RWPE2 (cell line): Measurements from ENCODE around the gene DSTN.

ENCODE experiments used
- ATAC-seq: fragments of 200-7000 bp; cut with Tn5 transposase; 3 replicates; pipeline ENCODE4 v1.9.1; 2021; ENCODE audit warnings: low read depth
- DNase-seq: peaks from one replicate; pipeline ENCODE4 v3.0.0-alpha.2; 2020; ENCODE audit warnings: low spot score
- H3K27ac ChIP-seq: fragments of 450-650 bp; 2 replicates; pipeline ENCODE4 v1.5.1; 2017; ENCODE audit warnings: mild to moderate bottlenecking; ENCODE audit not compliant: poor library complexity, severe bottlenecking
- H3K27me3 ChIP-seq: fragments of 250-450 bp; sonication (Bioruptor Pico); 2 replicates; pipeline ENCODE4 v1.5.1; 2021; ENCODE audit warnings: mild to moderate bottlenecking, moderate library complexity; ENCODE audit not compliant: insufficient read depth, poor library complexity, severe bottlenecking
- H3K36me3 ChIP-seq: fragments of 250-450 bp; sonication (Bioruptor Pico); 2 replicates; pipeline ENCODE4 v1.5.1; 2020; ENCODE audit warnings: low read depth, mild to moderate bottlenecking, moderate library complexity
- H3K4me1 ChIP-seq: fragments of 250-450 bp; sonication (Bioruptor Pico); 2 replicates; pipeline ENCODE4 v1.5.1; 2021; ENCODE audit warnings: mild to moderate bottlenecking, moderate library complexity; ENCODE audit not compliant: insufficient read depth, poor library complexity, severe bottlenecking
- H3K4me3 ChIP-seq: fragments of 250-450 bp; sonication (Bioruptor Pico); 2 replicates; pipeline ENCODE4 v1.5.1; 2021; ENCODE audit warnings: mild to moderate bottlenecking, moderate library complexity; ENCODE audit not compliant: severe bottlenecking
- H3K9me3 ChIP-seq: fragments of 250-450 bp; sonication (Bioruptor Pico); 2 replicates; pipeline ENCODE4 v1.5.1; 2021; ENCODE audit warnings: mild to moderate bottlenecking, moderate library complexity; ENCODE audit not compliant: severe bottlenecking
- CTCF ChIP-seq: fragments of 450-650 bp; IDR thresholded peaks from one replicate; pipeline ENCODE4 v1.5.1; 2017; ENCODE audit warnings: mild to moderate bottlenecking, moderate library complexity; ENCODE audit not compliant: poor library complexity, severe bottlenecking

DSTN gene

GRCh38 chr20:17587824-17588223 lies 17.9 kb downstream of the DSTN start:
- ATAC-seq (no peak), DNase-seq (no peak)
- no peaks in the 10 kb centered on the region for H3K27me3 ChIP-seq

GRCh38 chr20:17589161-17589834 lies 19.4 kb downstream of the DSTN start:
- peaks cover 19% of the 10 kb centered on the region for H3K4me1 ChIP-seq
- H3K4me3 ChIP-seq, result no peak overlapping the region
- TF ChIP-seq CTCF, result no peak
- H3K27me3 ChIP-seq, result no peaks in the 10 kb centered on the region
- ATAC-seq (no peak), DNase-seq (no peak)
- peaks cover 60% of the 10 kb centered on the region for H3K36me3 ChIP-seq
- H3K27ac ChIP-seq, result no peak overlapping the region
- no peaks in the 10 kb centered on the region for H3K9me3 ChIP-seq

More at GRCh38 chr20:17587824-17588223, 17.9 kb downstream of the DSTN start:
- no peak overlapping the region for H3K4me3 ChIP-seq
- no peak for TF ChIP-seq CTCF
- H3K36me3 ChIP-seq, result peaks cover 68% of the 10 kb centered on the region
- H3K4me1 ChIP-seq, result peaks cover 6% of the 10 kb centered on the region
- no peaks in the 10 kb centered on the region for H3K9me3 ChIP-seq
- H3K27ac ChIP-seq, result no peak overlapping the region

DNA sequence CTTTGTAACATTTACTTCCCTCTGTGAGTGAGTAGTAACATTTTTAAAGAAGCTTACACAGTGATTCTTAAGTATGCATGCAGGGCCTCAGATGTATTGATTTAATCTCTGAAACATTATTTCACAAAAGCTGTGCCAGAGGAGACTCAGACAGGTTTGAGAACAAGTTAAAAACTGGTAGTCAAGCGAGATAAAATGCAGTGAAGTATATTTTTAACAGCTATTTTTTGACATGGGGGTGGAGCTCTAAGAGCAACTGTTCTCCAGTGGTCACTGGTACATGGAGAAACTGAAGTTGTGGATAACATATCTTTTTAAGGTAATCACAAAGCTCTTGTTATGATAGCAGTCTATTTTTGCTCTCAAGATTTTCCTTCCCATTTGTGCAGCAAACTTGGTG lies 20.4 kb downstream of the DSTN start:
- peaks cover 20% of the 10 kb centered on the region for H3K4me1 ChIP-seq
- ATAC-seq (no peak), DNase-seq (no peak)
- peaks cover 50% of the 10 kb centered on the region for H3K36me3 ChIP-seq
- no peaks in the 10 kb centered on the region for H3K9me3 ChIP-seq
- H3K27ac ChIP-seq, result no peak overlapping the region
- H3K27me3 ChIP-seq, result no peaks in the 10 kb centered on the region
- TF ChIP-seq CTCF, result no peak
- H3K4me3 ChIP-seq, result no peak overlapping the region

- H3K27ac ChIP-seq, result no peak overlapping the region
- ATAC-seq (no peak), DNase-seq (no peak)
- peaks cover 42% of the 10 kb centered on the region for H3K36me3 ChIP-seq
- TF ChIP-seq CTCF, result no peak
- peaks cover 20% of the 10 kb centered on the region for H3K4me1 ChIP-seq
- H3K4me3 ChIP-seq, result no peak overlapping the region
- H3K27me3 ChIP-seq, result no peaks in the 10 kb centered on the region
- no peaks in the 10 kb centered on the region for H3K9me3 ChIP-seq
These were observed 24.0 kb downstream of the DSTN start for GRCh38 chr20:17593902-17594301.

- no peak for TF ChIP-seq CTCF
- Histone ChIP-seq H3K27ac (no peak overlapping the region), H3K27me3 (no peaks in the 10 kb centered on the region), H3K36me3 (peaks cover 42% of the 10 kb centered on the region), H3K4me3 (no peak overlapping the region), H3K9me3 (no peaks in the 10 kb centered on the region), H3K4me1 (peaks cover 20% of the 10 kb centered on the region)
- ATAC-seq (peak; percentile 86), DNase-seq (no peak)
These were observed 24.6 kb downstream of the DSTN start for GRCh38 chr20:17594443-17594842.
